SK-N-SH (cell line): ENCODE results near the gene ABCB6. TPM values are rescaled to one million over a fixed set of nuclear protein-coding genes. Genes with fewer than 3 reads are reported as not detected.

Source experiments
- CTCF ChIA-PET: fragments of 300-600, 350-600 bp; formaldehyde crosslinking; extraction: SDS; loops from one replicate; lab custom pipeline; 2021; lab: Yijun Ruan, JAX
- POLR2A ChIA-PET: fragments of 350-600 bp; sonication (Branson Sonifier 250); formaldehyde crosslinking; extraction: SDS; loops from one replicate; lab custom pipeline; 2020; ENCODE audit warnings: antibody characterized with exemption, inconsistent platforms; lab: Yijun Ruan, JAX
- DNase-seq: peaks from one replicate; pipeline ENCODE4 v3.0.0; 2012
- H2AFZ ChIP-seq: fragments of 200-600 bp; sonication (generic); 2 replicates; pipeline ENCODE4 v1.8.1; 2016; ENCODE audit warnings: antibody characterized with exemption, mild to moderate bottlenecking, low read depth
- H3F3A ChIP-seq: fragments of 200-600 bp; sonication (generic); replicated peaks from 2 replicates; pipeline ENCODE3; 2016; ENCODE audit warnings: antibody characterized with exemption, mild to moderate bottlenecking; ENCODE audit not compliant: insufficient read depth
- H3K27ac ChIP-seq, 2 experiments: fragments of 200-500 bp in 1 of 2; fragments of 200-600 bp in 1 of 2; sonication (Bioruptor generic) in 1 of 2; sonication (generic), shearing (Covaris generic) in 1 of 2; 2 replicates each; pipeline versions ENCODE4 v1.5.1 to v1.6.1; 2014 to 2016; ENCODE audit warnings: low read depth in 2 of 2, inconsistent platforms in 1 of 2, low read length in 1 of 2, mild to moderate bottlenecking in 1 of 2, mixed read lengths in 1 of 2
- H3K27me3 ChIP-seq: fragments of 200-600 bp; sonication (generic), shearing (Covaris generic); 2 replicates; pipeline ENCODE4 v1.6.1; 2016; ENCODE audit warnings: mixed run types; ENCODE audit not compliant: insufficient read depth
- H3K36me3 ChIP-seq, 2 experiments: fragments of 200-500 bp in 1 of 2; fragments of 200-600 bp in 1 of 2; sonication (Bioruptor generic) in 1 of 2; sonication (generic) in 1 of 2; replicated peaks in 1 of 2; 2 replicates each; pipeline versions ENCODE3 to v1.5.1; 2014 to 2016; ENCODE audit warnings: low read length in 1 of 2, mild to moderate bottlenecking in 1 of 2; ENCODE audit not compliant: insufficient read depth in 2 of 2, control insufficient read depth in 1 of 2
- H3K4me1 ChIP-seq, 2 experiments: fragments of 200-500 bp in 1 of 2; fragments of 200-600 bp in 1 of 2; sonication (Bioruptor generic) in 1 of 2; sonication (generic), shearing (Covaris generic) in 1 of 2; 2 replicates each; pipeline versions ENCODE4 v1.5.1 to v1.6.1; 2014 to 2016; ENCODE audit warnings: low read depth in 1 of 2, low read length in 1 of 2, mixed run types in 1 of 2; ENCODE audit not compliant: insufficient read depth in 2 of 2, control insufficient read depth in 1 of 2
- H3K4me2 ChIP-seq: fragments of 200-600 bp; sonication (generic), shearing (Covaris generic); 2 replicates; pipeline ENCODE4 v1.6.1; 2017; ENCODE audit warnings: mixed run types
- H3K4me3 ChIP-seq, 2 experiments: fragments of 200-500 bp in 1 of 2; fragments of 200-600 bp in 1 of 2; sonication (Bioruptor generic) in 1 of 2; sonication (generic), shearing (Covaris generic) in 1 of 2; 2 replicates each; pipeline versions ENCODE4 v1.5.1 to v1.8.1; 2014 to 2016; ENCODE audit warnings: low read depth in 2 of 2, inconsistent platforms in 1 of 2, low read length in 1 of 2, mild to moderate bottlenecking in 1 of 2, mixed read lengths in 1 of 2, moderate library complexity in 1 of 2
- H3K79me2 ChIP-seq: fragments of 200-600 bp; sonication (generic); 2 replicates; pipeline ENCODE4 v1.8.1; 2017; ENCODE audit warnings: mild to moderate bottlenecking; ENCODE audit not compliant: insufficient read depth
- H3K9ac ChIP-seq: fragments of 200-600 bp; sonication (generic); 2 replicates; pipeline ENCODE4 v1.6.1; 2017; ENCODE audit warnings: mixed run types
- H3K9me2 ChIP-seq: fragments of 200-600 bp; sonication (generic); 2 replicates; pipeline ENCODE4 v1.6.1; 2017; ENCODE audit warnings: mixed run types
- H3K9me3 ChIP-seq: fragments of 200-600 bp; sonication (generic); 2 replicates; pipeline ENCODE4 v1.6.1; 2017; ENCODE audit warnings: mixed run types, mild to moderate bottlenecking, moderate library complexity
- H4K20me1 ChIP-seq: fragments of 200-600 bp; sonication (generic); 2 replicates; pipeline ENCODE4 v1.6.1; 2017; ENCODE audit warnings: mild to moderate bottlenecking, mixed run types; ENCODE audit not compliant: insufficient read depth
- ELF1 ChIP-seq: IDR thresholded peaks from 2 replicates; pipeline ENCODE4 v1.4.0; 2012
- FOSL2 ChIP-seq: IDR thresholded peaks from 2 replicates; pipeline ENCODE4 v1.4.0; 2012; ENCODE audit warnings: low read depth, mild to moderate bottlenecking, moderate library complexity, borderline replicate concordance
- GATA2 ChIP-seq: sonication (generic); formaldehyde crosslinking; IDR thresholded peaks from 2 replicates; pipeline ENCODE4 v1.5.0; 2020; ENCODE audit warnings: mild to moderate bottlenecking, missing genetic modification reagents
- MAX ChIP-seq: IDR thresholded peaks from 2 replicates; pipeline ENCODE4 v1.4.0; 2012; ENCODE audit warnings: low read depth
- PBX3 ChIP-seq: IDR thresholded peaks from 2 replicates; pipeline ENCODE4; 2012
- RCOR1 ChIP-seq: fragments of 150-350 bp; IDR thresholded peaks from 2 replicates; pipeline ENCODE4 v1.6.1; 2017; ENCODE audit warnings: antibody characterized with exemption, low read length
- RFX5 ChIP-seq: IDR thresholded peaks from 2 replicates; pipeline ENCODE4 v1.6.1; 2012; ENCODE audit warnings: mild to moderate bottlenecking, improper control_type of control experiment, low read length
- SIN3A ChIP-seq: IDR thresholded peaks from 2 replicates; pipeline ENCODE4 v1.6.1; 2012; ENCODE audit warnings: low read depth, mild to moderate bottlenecking, low read length, moderate library complexity, borderline replicate concordance
- USF2 ChIP-seq: fragments of 150-350 bp; IDR thresholded peaks from 2 replicates; pipeline ENCODE4 v1.6.1; 2017; ENCODE audit warnings: antibody characterized with exemption, low read length, low read depth, borderline replicate concordance
- ZBTB33 ChIP-seq: IDR thresholded peaks from 2 replicates; pipeline ENCODE4 v1.4.0; 2012; ENCODE audit warnings: low read depth, borderline replicate concordance
- WGBS: methylation state at CpG from one replicate; pipeline ENCODE4 v1.1.6; 2017; ENCODE audit warnings: low lambda C conversion rate; 5-methylcytosine and 5-hydroxymethylcytosine counted together
- polyA plus RNA-seq, 3 experiments: library from polyadenylated mRNA; depleted of rRNA; stranded (reverse); fragments of >200 nt; gene quantifications; 2 replicates each; pipeline ENCODE4 v1.2.3, GENCODE V29; 2012
- TF ChIP-seq, protein P1 (sequence below): IDR thresholded peaks from 2 replicates; pipeline ENCODE4 v1.4.0; 2012; ENCODE audit warnings: low read depth, borderline replicate concordance
- TF ChIP-seq, protein P2 (sequence below): fragments of 150-350 bp; IDR thresholded peaks from 2 replicates; pipeline ENCODE4 v1.6.1; 2016; ENCODE audit warnings: mild to moderate bottlenecking, low read depth, low read length

ABCB6 gene
- polyA plus RNA-seq, 1 of the 3 experiments (the other 2 are of a cell fraction), result 27.4 TPM

GRCh38 chr2:219254590-219255201 lies 35.9 kb upstream of the ABCB6 start:
- no peaks in the 10 kb centered on the region for H3K9me2 ChIP-seq
- H2AFZ ChIP-seq, result 0 out of 2 replicates have a peak overlapping the region, but pooled peaks have one; percentile 82
- TF ChIP-seq USF2 (no peak), PBX3 (no peak), MAX (no peak), RCOR1 (no peak), SIN3A (no peak), ELF1 (no peak), RFX5 (no peak), ZBTB33 (no peak), FOSL2 (no peak), GATA2 (no peak)
- TF ChIP-seq, protein P1, sequence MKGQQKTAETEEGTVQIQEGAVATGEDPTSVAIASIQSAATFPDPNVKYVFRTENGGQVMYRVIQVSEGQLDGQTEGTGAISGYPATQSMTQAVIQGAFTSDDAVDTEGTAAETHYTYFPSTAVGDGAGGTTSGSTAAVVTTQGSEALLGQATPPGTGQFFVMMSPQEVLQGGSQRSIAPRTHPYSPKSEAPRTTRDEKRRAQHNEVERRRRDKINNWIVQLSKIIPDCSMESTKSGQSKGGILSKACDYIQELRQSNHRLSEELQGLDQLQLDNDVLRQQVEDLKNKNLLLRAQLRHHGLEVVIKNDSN, result no peak
- TF ChIP-seq, protein P2, sequence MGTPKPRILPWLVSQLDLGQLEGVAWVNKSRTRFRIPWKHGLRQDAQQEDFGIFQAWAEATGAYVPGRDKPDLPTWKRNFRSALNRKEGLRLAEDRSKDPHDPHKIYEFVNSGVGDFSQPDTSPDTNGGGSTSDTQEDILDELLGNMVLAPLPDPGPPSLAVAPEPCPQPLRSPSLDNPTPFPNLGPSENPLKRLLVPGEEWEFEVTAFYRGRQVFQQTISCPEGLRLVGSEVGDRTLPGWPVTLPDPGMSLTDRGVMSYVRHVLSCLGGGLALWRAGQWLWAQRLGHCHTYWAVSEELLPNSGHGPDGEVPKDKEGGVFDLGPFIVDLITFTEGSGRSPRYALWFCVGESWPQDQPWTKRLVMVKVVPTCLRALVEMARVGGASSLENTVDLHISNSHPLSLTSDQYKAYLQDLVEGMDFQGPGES, result no peak
- 52% methylated on average over 6 of the region's 12 CpGs for WGBS
- H3K4me2 ChIP-seq, result peak overlapping the region; percentile 97
- H3K36me3 ChIP-seq, result no peaks in the 10 kb centered on the region
- no peak overlapping the region for H3K27ac ChIP-seq
- CTCF ChIA-PET, result interaction anchor here (0.8 to 5.5 kb wide), 13 partner anchors 11 to 274 kb away, joined by 3 to 44 read pairs (median 4); partner anchors contain the start of gene DNAJB2
- H3K27me3 ChIP-seq, result peaks cover 40% of the 10 kb centered on the region
- no peak for DNase-seq
- POLR2A ChIA-PET, result interaction anchor here (2.6 kb wide), 1 partner anchor 10 kb away, joined by 15 read pairs; the partner anchor contains the start of genes GLB1L and STK16
- no peaks in the 10 kb centered on the region for H3K9me3 ChIP-seq
- H3K4me1 ChIP-seq, result peaks cover 10 to 16% of the 10 kb centered on the region in 2 experiments; a peak in 3 of 4 replicates
- H3F3A ChIP-seq, result peaks cover 4% of the 10 kb centered on the region
- no peaks in the 10 kb centered on the region for H4K20me1 ChIP-seq
- peak overlapping the region; percentile 53 to 60 for H3K4me3 ChIP-seq
- H3K79me2 ChIP-seq, result no peaks in the 10 kb centered on the region
- H3K9ac ChIP-seq, result no peak overlapping the region
